Mesothelial cell of epicardium (in vitro differentiated cells): Measurements from ENCODE around the gene ETNK2. TPM values are rescaled to one million over a fixed set of nuclear protein-coding genes. Genes with fewer than 3 reads are reported as not detected.

Experiments used
- DNase-seq, 2 experiments: peaks; one replicate each; pipeline ENCODE4 v3.0.0; 2021; ENCODE audit warnings: low spot score in 2 of 2; ENCODE audit not compliant: unreplicated experiment in 2 of 2
- H3K27ac Mint-ChIP-seq: 2 replicates; pipeline ENCODE4 v1.8.0; 2021; ENCODE audit warnings: mixed read lengths
- H3K27me3 Mint-ChIP-seq: 2 replicates; pipeline ENCODE4 v1.8.0; 2021; ENCODE audit warnings: low read depth, mixed read lengths
- H3K36me3 Mint-ChIP-seq: 2 replicates; pipeline ENCODE4 v1.8.0; 2021; ENCODE audit warnings: mixed read lengths
- H3K4me1 Mint-ChIP-seq: 2 replicates; pipeline ENCODE4 v1.8.0; 2021; ENCODE audit warnings: mixed read lengths
- H3K4me3 Mint-ChIP-seq: 2 replicates; pipeline ENCODE4 v1.8.0; 2021; ENCODE audit warnings: mild to moderate bottlenecking, moderate library complexity, mixed read lengths
- H3K9me3 Mint-ChIP-seq: 2 replicates; pipeline ENCODE4 v1.8.0; 2021; ENCODE audit warnings: mixed read lengths
- total RNA-seq: library from RNA; stranded (reverse); gene quantifications from 3 replicates; pipeline ENCODE4 v1.2.1, GENCODE V29; 2021
- TF ChIP-seq, protein P1 (sequence below): fragments of 200-600 bp; sonication (generic); IDR thresholded peaks from one replicate; pipeline ENCODE4 v1.5.0; 2021; ENCODE audit warnings: antibody characterized with exemption; ENCODE audit not compliant: unreplicated experiment

Gene ETNK2
- total RNA-seq, 1 donor from 2014 or later: 19.2 TPM

DNA sequence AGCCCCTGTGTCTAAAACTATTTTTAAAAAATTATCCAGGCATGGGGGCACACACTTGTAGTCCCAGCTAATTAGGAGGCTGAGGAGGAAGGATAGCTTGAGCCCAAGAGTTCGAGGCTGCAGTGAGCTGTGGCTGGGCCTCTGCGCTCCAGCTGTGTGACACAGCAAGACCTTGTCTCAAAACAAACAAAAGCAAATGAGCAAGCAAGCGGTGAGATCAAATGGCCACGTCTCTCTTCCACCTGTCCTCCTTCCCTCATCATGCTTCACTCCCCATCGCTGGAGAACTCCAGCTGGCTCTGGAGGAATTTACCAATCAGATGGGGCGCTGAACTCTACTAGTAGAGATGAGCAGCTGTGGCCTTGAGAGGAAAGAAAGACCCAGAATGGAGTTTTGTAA lies 28.3 kb upstream of the ETNK2 start:
- H3K36me3 Mint-ChIP-seq: no peaks in the 10 kb centered on the region
- H3K27me3 Mint-ChIP-seq: peaks cover 7% of the 10 kb centered on the region
- TF ChIP-seq, protein P1, sequence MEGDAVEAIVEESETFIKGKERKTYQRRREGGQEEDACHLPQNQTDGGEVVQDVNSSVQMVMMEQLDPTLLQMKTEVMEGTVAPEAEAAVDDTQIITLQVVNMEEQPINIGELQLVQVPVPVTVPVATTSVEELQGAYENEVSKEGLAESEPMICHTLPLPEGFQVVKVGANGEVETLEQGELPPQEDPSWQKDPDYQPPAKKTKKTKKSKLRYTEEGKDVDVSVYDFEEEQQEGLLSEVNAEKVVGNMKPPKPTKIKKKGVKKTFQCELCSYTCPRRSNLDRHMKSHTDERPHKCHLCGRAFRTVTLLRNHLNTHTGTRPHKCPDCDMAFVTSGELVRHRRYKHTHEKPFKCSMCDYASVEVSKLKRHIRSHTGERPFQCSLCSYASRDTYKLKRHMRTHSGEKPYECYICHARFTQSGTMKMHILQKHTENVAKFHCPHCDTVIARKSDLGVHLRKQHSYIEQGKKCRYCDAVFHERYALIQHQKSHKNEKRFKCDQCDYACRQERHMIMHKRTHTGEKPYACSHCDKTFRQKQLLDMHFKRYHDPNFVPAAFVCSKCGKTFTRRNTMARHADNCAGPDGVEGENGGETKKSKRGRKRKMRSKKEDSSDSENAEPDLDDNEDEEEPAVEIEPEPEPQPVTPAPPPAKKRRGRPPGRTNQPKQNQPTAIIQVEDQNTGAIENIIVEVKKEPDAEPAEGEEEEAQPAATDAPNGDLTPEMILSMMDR: no peak
- H3K4me1 Mint-ChIP-seq: no peaks in the 10 kb centered on the region
- no peak for DNase-seq
- H3K27ac Mint-ChIP-seq: no peak overlapping the region
- no peak overlapping the region for H3K4me3 Mint-ChIP-seq
- H3K9me3 Mint-ChIP-seq: no peaks in the 10 kb centered on the region

DNA sequence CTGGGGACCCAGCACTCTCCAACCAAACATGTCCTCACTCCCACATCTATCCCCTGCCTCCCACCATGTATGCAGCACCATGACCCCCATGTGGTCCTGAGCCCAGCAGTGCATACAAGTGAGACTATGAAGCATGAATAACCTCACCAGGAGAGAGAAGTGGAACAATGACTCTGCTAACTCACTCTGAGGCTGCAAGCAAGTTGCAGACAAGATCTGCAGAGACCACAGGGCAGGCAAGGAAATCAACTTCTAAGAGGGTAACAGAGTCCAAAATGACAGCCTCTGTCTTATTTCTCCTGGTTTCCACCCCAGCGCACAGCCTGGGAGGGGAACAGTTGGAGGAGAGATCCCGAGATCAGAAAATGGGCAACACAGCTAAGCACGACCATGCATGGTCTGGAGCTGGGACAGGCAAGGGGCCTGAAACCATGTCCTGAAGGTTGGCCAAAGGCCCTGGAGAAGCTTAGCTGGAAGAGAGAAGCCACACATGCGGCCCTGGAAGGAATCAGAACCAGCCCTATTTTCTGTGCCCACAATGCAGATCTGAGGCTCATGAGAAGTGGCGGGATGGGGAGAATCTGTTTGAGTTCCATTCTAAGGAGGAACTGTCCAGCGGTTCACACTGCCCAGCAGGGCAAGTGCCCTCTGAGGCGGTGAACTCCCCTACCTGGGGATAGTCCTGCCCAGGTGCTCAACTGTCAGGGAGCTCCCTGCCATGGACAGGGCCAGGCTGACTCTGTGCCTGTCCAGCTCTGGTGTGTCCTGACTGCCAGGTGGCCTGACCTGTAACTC lies 26.8 kb upstream of the ETNK2 start:
- TF ChIP-seq, protein P1: no peak
- Mint-ChIP-seq H3K9me3 (no peaks in the 10 kb centered on the region), H3K4me3 (no peak overlapping the region), H3K4me1 (no peaks in the 10 kb centered on the region), H3K27ac (no peak overlapping the region), H3K36me3 (no peaks in the 10 kb centered on the region), H3K27me3 (peaks cover 7% of the 10 kb centered on the region)
- DNase-seq: no peak

DNA sequence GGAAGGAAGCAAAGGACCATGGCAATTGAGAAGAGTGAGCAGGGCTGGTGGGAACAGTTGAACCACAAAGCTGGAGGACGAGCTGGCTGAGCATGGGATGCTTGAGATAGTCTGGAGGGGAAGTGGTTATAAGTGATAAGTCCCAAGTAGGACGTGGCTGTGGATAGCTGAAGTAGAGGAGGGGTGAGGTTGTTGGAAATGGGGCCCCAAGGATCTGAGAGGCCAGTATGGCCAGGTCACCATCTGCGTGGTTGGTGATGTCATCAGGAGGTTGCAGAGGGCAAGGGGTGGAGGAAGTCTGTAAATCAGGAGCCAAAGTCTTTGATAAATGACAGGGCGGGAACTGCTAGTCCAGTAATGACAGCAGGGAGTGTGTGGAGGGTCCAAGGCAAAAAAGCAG lies 25.3 kb upstream of the ETNK2 start:
- peaks cover 7% of the 10 kb centered on the region for H3K27me3 Mint-ChIP-seq
- DNase-seq: no peak
- H3K4me3 Mint-ChIP-seq: no peak overlapping the region
- TF ChIP-seq, protein P1: no peak
- no peaks in the 10 kb centered on the region for H3K36me3 Mint-ChIP-seq
- no peak overlapping the region for H3K27ac Mint-ChIP-seq
- H3K4me1 Mint-ChIP-seq: peaks cover 4% of the 10 kb centered on the region
- H3K9me3 Mint-ChIP-seq: no peaks in the 10 kb centered on the region

DNA sequence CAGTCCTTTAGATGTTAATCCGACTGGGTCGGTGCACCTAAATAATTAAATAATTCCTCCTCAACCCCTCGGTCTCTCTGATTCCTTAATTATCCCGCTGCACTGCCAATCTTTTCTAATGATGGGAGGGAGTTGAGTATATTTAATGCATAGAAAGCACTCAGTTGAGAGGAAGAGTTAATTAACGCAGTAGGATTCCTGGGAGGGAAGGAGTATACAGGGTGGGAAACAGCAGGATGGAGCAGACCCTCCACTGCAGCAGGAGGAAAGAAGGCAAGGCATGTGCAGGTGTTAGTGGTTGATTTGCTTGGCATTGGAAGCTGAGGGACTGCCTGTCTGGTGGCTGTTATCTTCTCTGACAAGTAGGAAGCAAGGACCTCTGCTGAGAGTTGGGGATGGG lies 24.2 kb upstream of the ETNK2 start:
- H3K9me3 Mint-ChIP-seq: peaks cover 3% of the 10 kb centered on the region
- H3K27me3 Mint-ChIP-seq: peaks cover 7% of the 10 kb centered on the region
- no peak overlapping the region for H3K4me3 Mint-ChIP-seq
- TF ChIP-seq, protein P1: no peak
- no peak overlapping the region for H3K27ac Mint-ChIP-seq
- no peak for DNase-seq
- H3K4me1 Mint-ChIP-seq: peaks cover 7% of the 10 kb centered on the region
- H3K36me3 Mint-ChIP-seq: no peaks in the 10 kb centered on the region

DNA sequence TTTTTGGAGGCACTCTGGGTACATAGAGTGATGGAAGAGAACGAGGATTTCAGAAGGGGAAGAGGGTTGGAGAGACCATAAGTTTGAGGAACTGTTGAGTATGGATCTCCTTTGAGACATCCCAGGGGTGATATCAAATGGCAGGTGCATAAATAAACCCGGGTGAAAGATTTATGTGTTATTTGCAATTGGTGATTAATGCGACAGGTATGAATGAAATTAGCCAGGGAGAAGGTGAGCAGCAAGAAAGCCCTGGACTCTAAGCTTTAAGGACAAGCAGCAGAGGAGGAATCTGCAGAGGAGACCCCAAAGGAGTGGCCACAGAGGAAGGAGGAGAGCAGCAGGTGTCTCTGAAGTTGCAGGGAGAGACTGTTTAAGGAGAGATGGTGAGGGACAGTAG lies 23.1 kb upstream of the ETNK2 start:
- Mint-ChIP-seq H3K4me1 (peaks cover 7% of the 10 kb centered on the region), H3K27me3 (peaks cover 7% of the 10 kb centered on the region), H3K27ac (no peak overlapping the region), H3K9me3 (peaks cover 10% of the 10 kb centered on the region), H3K4me3 (no peak overlapping the region), H3K36me3 (no peaks in the 10 kb centered on the region)
- TF ChIP-seq, protein P1: no peak
- DNase-seq: no peak
